Measurements from ENCODE around the gene PROSER3.

Gene PROSER3

GRCh38 chr19:35777086-35777841 is 19.3 kb downstream of the PROSER3 start:
- DNase-seq (ENCODE audit: low read depth), result no peak

- no peak for DNase-seq (ENCODE audit: low read depth)
Measured at GRCh38 chr19:35777961-35778360, 20.0 kb downstream of the PROSER3 start.

- DNase-seq (ENCODE audit: low read depth), result no peak
Measured at GRCh38 chr19:35779033-35779432, 21.1 kb downstream of the PROSER3 start.

- no peak for DNase-seq (ENCODE audit: low read depth)
Measured at GRCh38 chr19:35780058-35780457, 22.1 kb downstream of the PROSER3 start.

GRCh38 chr19:35780717-35781116 is 22.7 kb downstream of the PROSER3 start:
- no peak for DNase-seq (ENCODE audit: low read depth)

GRCh38 chr19:35781650-35782049 is 23.7 kb downstream of the PROSER3 start:
- no peak for DNase-seq (ENCODE audit: low read depth)

- no peak for DNase-seq (ENCODE audit: low read depth)
Measured at GRCh38 chr19:35782589-35782988, 24.6 kb downstream of the PROSER3 start.

- DNase-seq (ENCODE audit: low read depth), result no peak
Measured at GRCh38 chr19:35783469-35784434, 25.8 kb downstream of the PROSER3 start.

- no peak for DNase-seq (ENCODE audit: low read depth)
Measured at GRCh38 chr19:35784503-35785338, 26.7 kb downstream of the PROSER3 start.

GRCh38 chr19:35785339-35785627 is 27.3 kb downstream of the PROSER3 start:
- no peak for DNase-seq (ENCODE audit: low read depth)

GRCh38 chr19:35786299-35787160 is 28.6 kb downstream of the PROSER3 start:
- DNase-seq (ENCODE audit: low read depth), result no peak

GRCh38 chr19:35787227-35787799 is 29.3 kb downstream of the PROSER3 start:
- no peak for DNase-seq (ENCODE audit: low read depth)

- DNase-seq (ENCODE audit: low read depth), result no peak
Measured at GRCh38 chr19:35788205-35788960, 30.4 kb downstream of the PROSER3 start.

GRCh38 chr19:35789195-35789977 is 31.4 kb downstream of the PROSER3 start:
- no peak for DNase-seq (ENCODE audit: low read depth)

GRCh38 chr19:35789978-35790944 is 32.3 kb downstream of the PROSER3 start:
- no peak for DNase-seq (ENCODE audit: low read depth)

GRCh38 chr19:35790981-35791813 is 33.2 kb downstream of the PROSER3 start:
- DNase-seq (ENCODE audit: low read depth), result no peak

- DNase-seq (ENCODE audit: low read depth), result no peak
Measured at GRCh38 chr19:35791814-35792279, 33.9 kb downstream of the PROSER3 start.

Data from fibroblast of gingiva (primary cell).